A204.1 (cell line): ENCODE results near the gene PRKCB.

Experiments
- FAIRE-seq: peaks from 2 replicates; lab custom pipeline; 2012; peaks lifted over from hg19 to GRCh38; lab: Jason Lieb, UNC

The PRKCB gene

GRCh38 chr16:23866621-23867020 lies 30.8 kb downstream of the PRKCB start:
- FAIRE-seq: no peak

DNA sequence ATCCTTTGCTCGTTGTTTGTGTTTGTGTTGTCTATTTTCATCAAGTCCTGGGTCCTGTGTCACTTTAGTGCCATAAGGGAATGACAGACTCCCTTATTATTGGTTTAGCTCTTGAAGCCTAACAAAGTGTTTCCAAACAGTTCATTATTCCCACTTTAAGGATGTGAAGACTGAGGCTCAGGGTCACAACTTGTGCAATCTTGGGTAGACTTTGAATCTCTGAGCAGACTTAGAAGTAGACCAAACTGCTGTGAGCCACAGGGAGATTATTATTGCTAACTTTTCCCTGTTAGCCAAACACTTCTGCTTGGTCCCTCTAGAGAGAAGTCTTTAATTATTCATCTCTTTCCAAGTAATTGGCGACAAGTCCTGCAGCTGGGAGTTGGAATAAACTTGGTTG lies 31.8 kb downstream of the PRKCB start:
- FAIRE-seq: no peak

DNA sequence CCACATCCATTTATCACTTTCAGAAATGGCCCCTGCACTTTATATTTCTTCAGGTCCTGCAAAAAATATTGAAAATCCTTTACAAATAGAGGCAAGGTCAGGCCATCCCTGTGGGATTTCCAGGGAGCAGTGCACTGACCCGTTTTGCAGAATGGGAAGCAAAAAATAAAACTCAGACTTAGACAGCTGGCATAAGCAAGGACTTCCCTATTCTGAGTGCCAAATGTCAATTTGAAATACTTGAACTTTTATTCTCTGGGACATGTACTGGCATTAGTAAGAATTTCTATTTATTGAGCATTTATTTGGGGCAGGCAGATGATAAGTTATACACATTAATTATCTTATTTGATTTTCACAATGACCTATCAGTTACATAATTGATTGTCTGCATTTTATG lies 32.4 kb downstream of the PRKCB start:
- no peak for FAIRE-seq

GRCh38 chr16:23869052-23869451 lies 33.3 kb downstream of the PRKCB start:
- FAIRE-seq: no peak

DNA sequence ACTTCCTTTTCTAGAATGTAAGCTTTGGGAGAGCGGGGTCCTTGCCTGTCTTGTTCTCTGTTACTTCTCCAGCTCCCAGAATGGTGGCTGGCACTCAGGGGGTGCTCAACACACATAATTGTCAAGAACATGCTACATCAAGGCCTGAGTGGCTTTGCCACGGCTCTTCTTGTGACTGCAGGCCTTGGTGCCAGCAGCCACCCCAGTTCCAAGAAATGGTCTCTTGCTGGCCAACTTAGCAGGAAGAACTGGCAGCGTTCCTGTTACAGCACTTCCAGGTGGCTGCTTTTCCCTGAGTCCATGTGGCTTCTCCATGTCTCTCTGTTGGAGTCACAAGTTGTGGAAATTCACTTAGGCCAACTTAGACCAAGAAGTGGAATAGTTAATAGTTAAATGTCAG lies 36.1 kb downstream of the PRKCB start:
- FAIRE-seq: no peak

DNA sequence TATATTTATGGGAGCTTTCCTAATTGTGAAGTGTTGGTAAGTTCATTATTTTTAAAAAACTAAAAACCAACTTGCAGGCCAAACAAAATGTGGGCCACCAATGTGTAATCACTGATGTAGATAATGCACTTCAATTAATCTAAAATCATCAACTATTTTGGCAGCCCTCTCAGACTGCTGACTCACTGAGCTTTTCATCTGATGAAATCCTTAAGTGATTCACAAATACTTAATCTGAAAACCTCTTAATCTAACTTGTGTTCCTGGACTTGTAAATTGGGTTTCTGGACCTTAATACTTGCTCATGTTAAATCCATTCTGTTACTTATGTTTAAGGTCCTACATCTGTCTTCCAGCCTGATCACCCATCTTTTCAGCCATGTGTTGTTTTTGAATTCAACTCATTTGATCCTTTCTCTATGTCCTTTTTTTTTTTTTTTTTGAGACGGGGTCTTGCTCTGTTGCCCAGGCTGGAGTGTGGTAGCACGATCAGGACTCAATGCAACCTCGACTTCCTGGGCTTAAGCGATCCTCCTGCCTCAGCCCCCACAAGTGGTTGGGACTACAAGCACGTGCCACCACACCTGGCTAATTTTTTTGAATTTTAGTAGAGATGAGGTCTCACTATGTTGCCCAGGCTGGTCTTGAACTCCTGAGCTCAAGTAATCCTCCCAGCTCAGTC lies 39.0 kb downstream of the PRKCB start:
- FAIRE-seq: no peak

- no peak for FAIRE-seq
Measured at GRCh38 chr16:23876256-23876896, 40.6 kb downstream of the PRKCB start.

GRCh38 chr16:23877107-23878070 lies 41.6 kb downstream of the PRKCB start:
- no peak for FAIRE-seq

- FAIRE-seq: no peak
Measured at GRCh38 chr16:23879735-23880373, 44.1 kb downstream of the PRKCB start.

- FAIRE-seq: no peak
Measured at GRCh38 chr16:23889189-23889588, 53.4 kb downstream of the PRKCB start.

DNA sequence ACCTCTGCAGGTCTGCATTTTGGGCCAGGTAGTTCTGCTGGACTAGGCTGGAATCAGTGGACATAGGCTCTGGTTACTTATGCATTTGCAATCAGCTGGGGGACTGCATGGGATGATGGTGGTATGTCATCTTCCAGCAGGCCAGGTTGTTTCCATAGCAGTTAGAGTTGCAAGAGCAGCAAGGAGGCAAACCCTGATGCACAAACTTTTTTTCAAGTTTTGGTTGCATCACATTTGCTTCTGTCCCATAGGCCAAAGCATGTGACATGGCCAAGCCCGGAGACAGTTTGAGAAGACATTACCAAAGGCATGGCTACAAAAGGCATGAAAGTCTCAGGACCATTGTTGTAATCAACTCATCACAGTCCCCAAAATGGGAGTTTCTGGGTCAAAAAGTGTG lies 58.2 kb downstream of the PRKCB start:
- no peak for FAIRE-seq

- FAIRE-seq: no peak
Measured at GRCh38 chr16:23895052-23895451, 59.3 kb downstream of the PRKCB start.

DNA sequence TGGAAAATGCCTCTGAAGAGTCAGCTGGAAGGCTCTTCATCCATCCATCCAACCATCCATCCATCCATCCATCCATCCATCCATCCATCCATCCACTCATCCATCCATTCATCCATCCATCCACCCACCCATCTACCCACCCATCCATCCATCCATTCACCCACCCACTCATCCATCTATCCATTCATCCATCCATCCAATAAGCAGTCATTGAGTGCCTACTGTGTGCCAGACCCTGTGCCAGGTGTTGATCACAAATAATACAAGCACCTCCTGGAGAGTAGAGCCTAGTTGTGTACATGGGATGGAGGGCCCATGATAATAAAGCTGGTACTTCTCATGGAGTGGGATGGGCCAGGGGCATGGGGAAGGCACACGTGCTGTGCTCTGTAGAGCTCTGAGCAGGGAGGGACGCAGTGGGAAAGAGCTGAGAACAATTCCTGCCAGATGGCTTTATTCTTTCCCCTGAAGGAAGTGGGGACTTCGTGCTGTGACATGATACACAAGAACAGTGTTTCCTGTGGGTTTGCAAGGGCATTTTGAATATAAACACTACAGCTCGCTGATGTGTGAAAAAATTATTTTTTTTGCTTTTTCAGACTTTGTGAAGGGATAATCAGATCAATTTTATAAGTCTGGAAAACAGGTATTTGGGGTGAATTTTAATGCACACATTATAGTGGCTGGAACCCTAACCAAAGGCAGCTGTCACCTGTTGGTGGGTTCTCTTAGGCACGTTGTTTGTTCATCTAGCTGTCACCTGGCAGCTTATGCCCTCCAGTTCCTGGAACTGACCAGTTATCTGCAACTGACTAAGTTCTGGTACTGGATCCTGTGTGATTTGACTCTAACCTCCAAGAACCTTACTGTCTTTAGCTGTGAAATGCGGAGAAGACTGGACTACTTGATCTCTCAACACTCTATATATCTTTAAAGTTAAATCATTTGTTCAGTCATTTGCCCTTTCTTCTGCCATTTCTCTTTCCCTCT lies 61.3 kb downstream of the PRKCB start:
- no peak for FAIRE-seq

GRCh38 chr16:23898682-23899430 lies 63.1 kb downstream of the PRKCB start:
- no peak for FAIRE-seq

GRCh38 chr16:23899869-23900268 lies 64.1 kb downstream of the PRKCB start:
- no peak for FAIRE-seq

- no peak for FAIRE-seq
Measured at GRCh38 chr16:23900480-23901177, 64.8 kb downstream of the PRKCB start.

- no peak for FAIRE-seq
Measured at GRCh38 chr16:23901178-23902033, 65.6 kb downstream of the PRKCB start.

- no peak for FAIRE-seq
Measured at GRCh38 chr16:23902034-23902747, 66.4 kb downstream of the PRKCB start.
